ENCODE data around the gene ERAS. TPM values are rescaled to one million over a fixed set of nuclear protein-coding genes. Genes with fewer than 3 reads are reported as not detected.

ERAS gene
- total RNA-seq, 1 experiment from 2014 or later: not detected

DNA sequence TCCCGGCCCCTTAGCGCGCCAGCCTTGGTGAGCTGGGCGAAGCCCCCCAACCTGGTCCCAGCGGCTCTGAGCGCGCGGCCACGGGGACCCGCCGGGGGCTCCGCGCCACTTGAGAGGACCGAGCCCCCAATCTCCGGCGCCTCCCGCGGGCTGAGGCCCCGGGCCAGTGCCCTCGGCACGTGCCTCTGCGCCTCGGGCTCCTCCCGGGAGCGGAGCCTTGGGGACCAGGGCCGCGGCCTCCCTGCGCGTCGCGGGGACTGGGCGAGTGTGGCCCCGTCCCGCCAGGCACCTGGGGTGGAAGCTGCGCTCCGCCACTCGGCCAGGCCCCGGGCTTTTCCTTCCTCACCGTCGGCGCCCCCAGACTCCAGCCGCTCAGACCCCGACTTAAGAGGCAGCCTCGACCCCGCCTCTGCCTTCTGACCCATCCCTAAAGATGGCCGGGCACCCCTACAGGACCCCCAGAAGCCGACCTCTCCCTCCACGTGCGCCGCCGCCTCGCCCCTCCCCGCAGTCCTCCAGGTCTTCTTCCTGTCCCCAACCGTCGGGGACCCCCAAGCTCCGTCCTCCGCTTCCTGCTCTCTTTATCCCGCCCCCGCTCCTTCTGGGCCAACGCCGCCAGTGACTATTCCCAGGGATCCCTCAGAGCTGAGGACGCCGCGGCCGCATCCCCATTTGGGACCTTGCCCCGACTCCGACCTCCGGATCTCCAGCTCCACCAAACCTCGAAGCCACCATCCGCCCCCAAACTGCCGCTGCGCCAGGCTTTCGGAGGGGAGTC is 752 bp downstream of the ERAS start:
- intact Hi-C loops (cut with micrococcal nuclease; ENCODE audit: unreplicated experiment): no loop called here
- no peak for DNase-seq (ENCODE audit: low spot score)
- Histone ChIP-seq H3K4me3 (ENCODE audit: low read depth, low read length, poor library complexity, severe bottlenecking) (no peak overlapping the region), H3K4me1 (ENCODE audit: insufficient read depth, low read length, poor library complexity, severe bottlenecking) (no peaks in the 10 kb centered on the region), H3K36me3 (ENCODE audit: insufficient read depth, low read length, poor library complexity, severe bottlenecking) (peaks cover 3% of the 10 kb centered on the region), H3K9me3 (ENCODE audit: low read depth, low read length, poor library complexity, severe bottlenecking) (no peaks in the 10 kb centered on the region), H3K27ac (ENCODE audit: low read depth, low read length, poor library complexity, severe bottlenecking) (no peak overlapping the region), H3K27me3 (replicated peaks; ENCODE audit: insufficient read depth, low read depth, low read length, poor library complexity) (no peaks in the 10 kb centered on the region)
- TF ChIP-seq, protein P1, sequence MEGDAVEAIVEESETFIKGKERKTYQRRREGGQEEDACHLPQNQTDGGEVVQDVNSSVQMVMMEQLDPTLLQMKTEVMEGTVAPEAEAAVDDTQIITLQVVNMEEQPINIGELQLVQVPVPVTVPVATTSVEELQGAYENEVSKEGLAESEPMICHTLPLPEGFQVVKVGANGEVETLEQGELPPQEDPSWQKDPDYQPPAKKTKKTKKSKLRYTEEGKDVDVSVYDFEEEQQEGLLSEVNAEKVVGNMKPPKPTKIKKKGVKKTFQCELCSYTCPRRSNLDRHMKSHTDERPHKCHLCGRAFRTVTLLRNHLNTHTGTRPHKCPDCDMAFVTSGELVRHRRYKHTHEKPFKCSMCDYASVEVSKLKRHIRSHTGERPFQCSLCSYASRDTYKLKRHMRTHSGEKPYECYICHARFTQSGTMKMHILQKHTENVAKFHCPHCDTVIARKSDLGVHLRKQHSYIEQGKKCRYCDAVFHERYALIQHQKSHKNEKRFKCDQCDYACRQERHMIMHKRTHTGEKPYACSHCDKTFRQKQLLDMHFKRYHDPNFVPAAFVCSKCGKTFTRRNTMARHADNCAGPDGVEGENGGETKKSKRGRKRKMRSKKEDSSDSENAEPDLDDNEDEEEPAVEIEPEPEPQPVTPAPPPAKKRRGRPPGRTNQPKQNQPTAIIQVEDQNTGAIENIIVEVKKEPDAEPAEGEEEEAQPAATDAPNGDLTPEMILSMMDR (conservative IDR thresholded peaks at IDR 0.05; ENCODE audit: low read depth, low read length): no peak
- no peak for TF ChIP-seq EZH2 (IDR thresholded peaks at IDR 0.05; ENCODE audit: borderline replicate concordance, low read depth, low read length, poor library complexity, severe bottlenecking)
- ChIA-PET CTCF (no interaction called here), POLR2A (ENCODE audit: low non-redundant PET) (interaction anchor here (0.6 kb wide), 1 partner anchor 811 kb away, joined by 3 read pairs; no protein-coding TSS in a partner anchor)
- BruUV-seq (replicated peaks): no TSS peak

DNA sequence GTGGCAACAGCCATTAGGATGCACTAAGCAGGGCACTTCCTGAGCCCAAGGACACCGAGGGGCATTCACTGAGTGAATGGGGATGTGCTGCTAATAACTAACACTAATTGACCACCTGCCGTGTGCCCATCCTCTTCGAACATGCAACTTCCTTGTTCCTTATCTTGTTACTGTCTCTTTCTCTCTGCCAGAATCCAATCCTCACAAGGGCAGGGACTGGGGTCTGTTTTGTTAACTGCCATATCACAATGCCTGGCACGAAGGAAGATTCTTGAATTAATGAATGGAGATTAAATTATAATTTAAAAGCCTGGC is 1.3 kb downstream of the ERAS start:
- no peak overlapping the region for H3K4me3 ChIP-seq (ENCODE audit: low read depth, low read length, poor library complexity, severe bottlenecking)
- intact Hi-C loops (cut with micrococcal nuclease; ENCODE audit: unreplicated experiment): no loop called here
- ChIA-PET CTCF (no interaction called here), POLR2A (ENCODE audit: low non-redundant PET) (interaction anchor here (0.6 kb wide), 1 partner anchor 812 kb away, joined by 3 read pairs; no protein-coding TSS in a partner anchor)
- DNase-seq (ENCODE audit: low spot score): peak; percentile 48
- no TSS peak for BruUV-seq (replicated peaks)
- H3K36me3 ChIP-seq (ENCODE audit: insufficient read depth, low read length, poor library complexity, severe bottlenecking): peaks cover 3% of the 10 kb centered on the region
- no peaks in the 10 kb centered on the region for H3K9me3 ChIP-seq (ENCODE audit: low read depth, low read length, poor library complexity, severe bottlenecking)
- no peaks in the 10 kb centered on the region for H3K27me3 ChIP-seq (replicated peaks; ENCODE audit: insufficient read depth, low read depth, low read length, poor library complexity)
- H3K4me1 ChIP-seq (ENCODE audit: insufficient read depth, low read length, poor library complexity, severe bottlenecking): no peaks in the 10 kb centered on the region
- TF ChIP-seq EZH2 (IDR thresholded peaks at IDR 0.05; ENCODE audit: borderline replicate concordance, low read depth, low read length, poor library complexity, severe bottlenecking): no peak
- TF ChIP-seq, protein P1 (conservative IDR thresholded peaks at IDR 0.05; ENCODE audit: low read depth, low read length): no peak
- H3K27ac ChIP-seq (ENCODE audit: low read depth, low read length, poor library complexity, severe bottlenecking): no peak overlapping the region

DNA sequence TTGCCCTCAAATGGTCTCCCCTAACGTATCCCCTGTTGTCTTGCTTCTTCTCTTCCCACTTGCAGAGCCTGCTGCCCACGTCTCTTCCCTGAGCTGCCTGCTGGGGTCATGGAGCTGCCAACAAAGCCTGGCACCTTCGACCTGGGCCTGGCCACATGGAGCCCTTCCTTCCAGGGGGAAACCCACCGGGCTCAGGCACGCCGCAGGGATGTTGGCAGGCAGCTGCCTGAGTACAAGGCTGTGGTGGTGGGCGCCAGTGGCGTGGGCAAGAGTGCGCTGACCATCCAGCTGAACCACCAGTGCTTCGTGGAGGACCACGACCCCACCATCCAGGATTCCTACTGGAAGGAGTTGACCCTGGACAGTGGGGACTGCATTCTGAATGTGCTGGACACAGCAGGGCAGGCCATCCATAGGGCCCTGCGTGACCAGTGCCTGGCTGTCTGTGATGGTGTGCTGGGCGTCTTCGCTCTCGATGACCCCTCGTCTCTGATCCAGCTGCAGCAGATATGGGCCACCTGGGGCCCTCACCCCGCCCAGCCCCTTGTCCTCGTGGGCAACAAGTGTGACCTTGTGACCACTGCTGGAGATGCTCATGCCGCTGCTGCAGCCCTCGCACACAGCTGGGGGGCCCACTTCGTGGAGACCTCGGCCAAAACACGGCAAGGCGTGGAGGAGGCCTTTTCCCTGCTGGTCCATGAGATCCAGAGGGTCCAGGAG is 2.9 kb downstream of the ERAS start:
- CTCF ChIA-PET: no interaction called here
- Histone ChIP-seq H3K27me3 (replicated peaks; ENCODE audit: insufficient read depth, low read depth, low read length, poor library complexity) (no peaks in the 10 kb centered on the region), H3K4me1 (ENCODE audit: insufficient read depth, low read length, poor library complexity, severe bottlenecking) (no peaks in the 10 kb centered on the region), H3K27ac (ENCODE audit: low read depth, low read length, poor library complexity, severe bottlenecking) (no peak overlapping the region), H3K9me3 (ENCODE audit: low read depth, low read length, poor library complexity, severe bottlenecking) (no peaks in the 10 kb centered on the region), H3K4me3 (ENCODE audit: low read depth, low read length, poor library complexity, severe bottlenecking) (no peak overlapping the region), H3K36me3 (ENCODE audit: insufficient read depth, low read length, poor library complexity, severe bottlenecking) (no peaks in the 10 kb centered on the region)
- POLR2A ChIA-PET (ENCODE audit: low non-redundant PET): no interaction called here
- intact Hi-C loops (cut with micrococcal nuclease; ENCODE audit: unreplicated experiment): no loop called here
- no peak for DNase-seq (ENCODE audit: low spot score)
- no TSS peak for BruUV-seq (replicated peaks)
- no peak for TF ChIP-seq EZH2 (IDR thresholded peaks at IDR 0.05; ENCODE audit: borderline replicate concordance, low read depth, low read length, poor library complexity, severe bottlenecking)
- TF ChIP-seq, protein P1 (conservative IDR thresholded peaks at IDR 0.05; ENCODE audit: low read depth, low read length): no peak

All from A673 (cell line).